H1 (cell line): ENCODE results near the gene ERFE. TPM values are rescaled to one million over a fixed set of nuclear protein-coding genes. Genes with fewer than 3 reads are reported as not detected.

ENCODE experiments used
- CTCF ChIA-PET: fragments of 300-600 bp; sonication (Branson Sonifier 250); formaldehyde crosslinking; loops from one replicate; lab custom pipeline; 2021; ENCODE audit not compliant: partially characterized antibody; lab: Charles Lee
- POLR2A ChIA-PET: fragments of 300-600 bp; sonication (Branson Sonifier 250); formaldehyde crosslinking; loops from one replicate; lab custom pipeline; 2021; ENCODE audit warnings: inconsistent platforms; ENCODE audit not compliant: partially characterized antibody; lab: Charles Lee
- DNase-seq, 2 experiments: peaks; one replicate each; pipeline versions ENCODE4 v3.0.0 to v3.0.0-alpha.2; 2010 to 2022; ENCODE audit warnings: low spot score in 2 of 2, low read depth in 1 of 2, mixed read lengths in 1 of 2
- FAIRE-seq: peaks from 2 replicates; lab custom pipeline; 2011; peaks lifted over from hg19 to GRCh38; lab: Jason Lieb, UNC
- H2AFZ ChIP-seq: 2 replicates; pipeline ENCODE4 v1.8.1; 2012; ENCODE audit warnings: low read length, inconsistent platforms
- H2AK5ac ChIP-seq: 2 replicates; pipeline ENCODE4 v1.6.1; 2013; ENCODE audit warnings: low read depth, low read length
- H2BK120ac ChIP-seq: replicated peaks from 2 replicates; pipeline ENCODE3; 2013; ENCODE audit warnings: low read depth, low read length, inconsistent platforms
- H2BK12ac ChIP-seq: 2 replicates; pipeline ENCODE4 v1.6.1; 2013; ENCODE audit warnings: low read depth, low read length
- H2BK15ac ChIP-seq: 2 replicates; pipeline ENCODE4 v1.6.1; 2013; ENCODE audit warnings: low read length
- H2BK20ac ChIP-seq: 2 replicates; pipeline ENCODE4 v1.6.1; 2013; ENCODE audit warnings: low read length
- H2BK5ac ChIP-seq: 2 replicates; pipeline ENCODE4 v1.6.1; 2013; ENCODE audit warnings: low read depth, low read length
- H3K14ac ChIP-seq: 2 replicates; pipeline ENCODE4 v1.6.1; 2013; ENCODE audit warnings: inconsistent platforms; ENCODE audit not compliant: insufficient read length
- H3K18ac ChIP-seq: 2 replicates; pipeline ENCODE4 v1.6.1; 2013; ENCODE audit warnings: low read length; ENCODE audit errors: extremely low read depth
- H3K23ac ChIP-seq: 2 replicates; pipeline ENCODE4 v1.6.1; 2013; ENCODE audit warnings: inconsistent platforms; ENCODE audit not compliant: insufficient read length
- H3K23me2 ChIP-seq: 2 replicates; pipeline ENCODE4 v1.6.1; 2013; ENCODE audit warnings: low read depth, low read length
- H3K27ac ChIP-seq: 2 replicates; pipeline ENCODE4 v1.6.1; 2011; ENCODE audit warnings: low read depth, low read length, inconsistent platforms
- H3K27me3 ChIP-seq, 4 experiments: replicated peaks in 1 of 4; 1 replicate in 1 of 4; 2 replicates in 3 of 4; pipeline versions ENCODE4 v1.6.1 to v1.8.1; 2011 to 2013; ENCODE audit warnings: low read length in 3 of 4, mild to moderate bottlenecking in 3 of 4, inconsistent platforms in 2 of 4, mixed read lengths in 2 of 4, moderate library complexity in 1 of 4; ENCODE audit not compliant: control insufficient read depth in 3 of 4, insufficient read depth in 3 of 4; ENCODE audit errors: extremely low read depth in 1 of 4
- H3K36me3 ChIP-seq, 4 experiments: 2 replicates each; pipeline versions ENCODE4 v1.6.1 to v1.8.1; 2011 to 2013; ENCODE audit warnings: mild to moderate bottlenecking in 4 of 4, low read length in 3 of 4, moderate library complexity in 2 of 4, control low read depth in 1 of 4, inconsistent platforms in 1 of 4; ENCODE audit not compliant: insufficient read depth in 4 of 4, control insufficient read depth in 2 of 4
- H3K4ac ChIP-seq: replicated peaks from 2 replicates; pipeline ENCODE3; 2013; ENCODE audit warnings: low read length, low read depth, mixed read lengths, inconsistent platforms; ENCODE audit not compliant: insufficient read length
- H3K4me1 ChIP-seq, 4 experiments: replicated peaks in 1 of 4; 1 replicate in 1 of 4; 2 replicates in 3 of 4; pipeline versions ENCODE4 v1.6.1 to v1.8.1; 2011 to 2013; ENCODE audit warnings: low read length in 3 of 4, inconsistent platforms in 2 of 4, mixed read lengths in 1 of 4; ENCODE audit not compliant: insufficient read depth in 4 of 4, control insufficient read depth in 3 of 4
- H3K4me2 ChIP-seq, 2 experiments: 2 replicates each; pipeline versions ENCODE4 v1.6.1 to v1.8.1; 2011 to 2013; ENCODE audit warnings: low read depth in 2 of 2, low read length in 2 of 2, control low read depth in 1 of 2, inconsistent platforms in 1 of 2, mild to moderate bottlenecking in 1 of 2; ENCODE audit not compliant: insufficient read depth in 1 of 2
- H3K4me3 ChIP-seq, 4 experiments: fragments of 200-600, 300-600 bp in 1 of 4; sonication (generic), shearing (Covaris generic), sonication (Bioruptor Twin) in 1 of 4; 2 replicates each; pipeline versions ENCODE4 v1.5.1 to v1.8.1; 2011 to 2016; ENCODE audit warnings: low read length in 4 of 4, low read depth in 3 of 4, control low read depth in 2 of 4, inconsistent platforms in 2 of 4, mild to moderate bottlenecking in 2 of 4, mixed read lengths in 1 of 4, moderate library complexity in 1 of 4; ENCODE audit not compliant: insufficient read depth in 2 of 4; ENCODE audit errors: extremely low read depth in 1 of 4
- H3K56ac ChIP-seq: replicated peaks from 2 replicates; pipeline ENCODE3; 2013; ENCODE audit warnings: low read depth, mild to moderate bottlenecking, mixed read lengths, low read length, inconsistent platforms; ENCODE audit not compliant: insufficient read length
- H3K79me1 ChIP-seq: 2 replicates; pipeline ENCODE4 v1.6.1; 2013; ENCODE audit warnings: low read depth, low read length, control low read depth
- H3K79me2 ChIP-seq, 2 experiments: 2 replicates each; pipeline versions ENCODE4 v1.6.1 to v1.8.1; 2012 to 2013; ENCODE audit warnings: low read length in 2 of 2, mild to moderate bottlenecking in 2 of 2, inconsistent platforms in 1 of 2; ENCODE audit not compliant: insufficient read depth in 2 of 2, control insufficient read depth in 1 of 2
- H3K9ac ChIP-seq, 4 experiments: replicated peaks in 1 of 4; 1 replicate in 1 of 4; 2 replicates in 3 of 4; pipeline versions ENCODE4 v1.6.1 to v1.8.1; 2011 to 2013; ENCODE audit warnings: low read depth in 3 of 4, low read length in 3 of 4, control low read depth in 2 of 4, mild to moderate bottlenecking in 2 of 4, moderate library complexity in 2 of 4, inconsistent platforms in 1 of 4; ENCODE audit errors: extremely low read depth in 1 of 4
- H3K9me3 ChIP-seq, 2 experiments: 2 replicates each; pipeline versions ENCODE4 v1.6.1 to v1.8.1; 2012 to 2013; ENCODE audit warnings: mild to moderate bottlenecking in 2 of 2, moderate library complexity in 2 of 2, control low read depth in 1 of 2, inconsistent platforms in 1 of 2, low read depth in 1 of 2, low read length in 1 of 2, mixed read lengths in 1 of 2; ENCODE audit not compliant: insufficient read depth in 2 of 2
- H4K20me1 ChIP-seq, 2 experiments: replicated peaks in 1 of 2; 2 replicates each; pipeline versions ENCODE3 to v1.8.1; 2011 to 2013; ENCODE audit warnings: inconsistent platforms in 2 of 2, low read length in 2 of 2, mild to moderate bottlenecking in 1 of 2; ENCODE audit not compliant: insufficient read depth in 2 of 2, control insufficient read depth in 1 of 2
- H4K5ac ChIP-seq: 2 replicates; pipeline ENCODE4 v1.6.1; 2013; ENCODE audit warnings: low read length, low read depth, mixed read lengths, inconsistent platforms; ENCODE audit not compliant: insufficient read length
- H4K8ac ChIP-seq: 2 replicates; pipeline ENCODE4 v1.8.0; 2013; ENCODE audit warnings: mild to moderate bottlenecking, moderate library complexity, low read length, inconsistent platforms; ENCODE audit not compliant: insufficient read depth; ENCODE audit errors: extremely low read depth
- H4K91ac ChIP-seq: replicated peaks from 2 replicates; pipeline ENCODE3; 2013; ENCODE audit warnings: low read length, mixed read lengths, inconsistent platforms; ENCODE audit not compliant: insufficient read length
- CEBPB ChIP-seq: IDR thresholded peaks from 2 replicates; pipeline ENCODE4 v1.6.1; 2012; ENCODE audit warnings: low read depth, low read length
- EGR1 ChIP-seq: IDR thresholded peaks from 2 replicates; pipeline ENCODE4 v1.6.1; 2011; ENCODE audit warnings: low read depth, low read length, borderline replicate concordance
- HDAC2 ChIP-seq, 2 experiments: fragments of 300-600 bp in 1 of 2; sonication (generic) in 1 of 2; IDR thresholded peaks; 2 replicates each; pipeline ENCODE4 v1.6.1; 2011 to 2012; ENCODE audit warnings: low read depth in 2 of 2, low read length in 2 of 2, mild to moderate bottlenecking in 2 of 2, moderate library complexity in 2 of 2, borderline replicate concordance in 1 of 2, inconsistent platforms in 1 of 2
- JUND ChIP-seq: IDR thresholded peaks from 2 replicates; pipeline ENCODE4 v1.6.1; 2011; ENCODE audit warnings: mild to moderate bottlenecking, improper control_type of control experiment, low read length
- NRF1 ChIP-seq: IDR thresholded peaks from 2 replicates; pipeline ENCODE4 v1.6.1; 2011; ENCODE audit warnings: mild to moderate bottlenecking, low read depth, low read length, improper control_type of control experiment
- POLR2A ChIP-seq, 2 experiments: IDR thresholded peaks; 1 replicate in 1 of 2; 2 replicates in 1 of 2; pipeline ENCODE4 v1.6.1; 2011; ENCODE audit warnings: low read depth in 2 of 2, low read length in 2 of 2, mild to moderate bottlenecking in 2 of 2; ENCODE audit errors: control extremely low read depth in 1 of 2
- POU5F1 ChIP-seq: IDR thresholded peaks from 2 replicates; pipeline ENCODE4 v1.6.1; 2011; ENCODE audit warnings: low read depth, mild to moderate bottlenecking, low read length, moderate library complexity
- RFX5 ChIP-seq: IDR thresholded peaks from 2 replicates; pipeline ENCODE4 v1.6.1; 2011; ENCODE audit warnings: low read depth, low read length, improper control_type of control experiment, borderline replicate concordance
- RXRA ChIP-seq: IDR thresholded peaks from 2 replicates; pipeline ENCODE4 v1.6.1; 2011; ENCODE audit warnings: low read depth, mild to moderate bottlenecking, low read length, moderate library complexity; ENCODE audit not compliant: insufficient read depth
- SIN3A ChIP-seq, 2 experiments: IDR thresholded peaks in 1 of 2; conservative IDR thresholded peaks in 1 of 2; 2 replicates each; pipeline ENCODE4 v1.6.1; 2011 to 2012; ENCODE audit warnings: low read length in 2 of 2, improper control_type of control experiment in 1 of 2, low read depth in 1 of 2, mild to moderate bottlenecking in 1 of 2
- SRF ChIP-seq: IDR thresholded peaks from 2 replicates; pipeline ENCODE4 v1.6.1; 2011; ENCODE audit warnings: mild to moderate bottlenecking, low read depth, low read length, moderate library complexity
- TAF1 ChIP-seq: IDR thresholded peaks from 2 replicates; pipeline ENCODE4 v1.6.1; 2011; ENCODE audit warnings: mild to moderate bottlenecking, low read depth, low read length
- TCF12 ChIP-seq: IDR thresholded peaks from 2 replicates; pipeline ENCODE4 v1.6.1; 2011; ENCODE audit warnings: low read depth, mild to moderate bottlenecking, low read length
- WGBS, 2 experiments: shearing (Covaris generic) in 1 of 2; methylation state at CpG; one replicate each; pipeline versions ENCODE4 v1.1.6 to v1.1.7; 2013 to 2015; ENCODE audit warnings: low lambda C conversion rate in 2 of 2, mixed read lengths in 2 of 2, inconsistent platforms in 1 of 2, low coverage in 1 of 2, missing lambda C conversion rate in 1 of 2; ENCODE audit not compliant: insufficient replicate concordance in 2 of 2, insufficient coverage in 1 of 2, insufficient read length in 1 of 2; ENCODE audit errors: extremely low coverage in 1 of 2, missing lambda C conversion rate in 1 of 2; 5-methylcytosine and 5-hydroxymethylcytosine counted together
- polyA plus RNA-seq, 7 experiments: library from polyadenylated mRNA; depleted of rRNA in 3 of 7; stranded (reverse) in 5 of 7; unstranded in 2 of 7; fragments of >200 nt in 5 of 7; fragments of 200-250 nt in 2 of 7; gene quantifications; 1 replicate in 5 of 7; 2 replicates in 1 of 7; 4 replicates in 1 of 7; pipeline versions ENCODE4 v1.2.1 to v1.2.3, GENCODE V29; 2011 to 2013; ENCODE audit warnings: missing spikeins in 2 of 7, mixed read lengths in 2 of 7
- total RNA-seq: library from RNA; stranded (reverse); fragmentation: NEBNext Ultra II Directional; extraction: Animal tissue kit (Norgen Biotek cat#: 25700); gene quantifications from 2 replicates; pipeline ENCODE4 v1.2.1, GENCODE V29; 2021
- TF ChIP-seq, protein P1 (sequence below): IDR thresholded peaks from 2 replicates; pipeline ENCODE4 v1.6.1; 2011; ENCODE audit warnings: low read length, improper control_type of control experiment

Gene ERFE
- total and polyA plus RNA-seq, 2 of the 8 experiments (the other 6 are each of a cell fraction or from before 2014, with no cell fraction given) = 2.5 to 3.6 TPM

DNA sequence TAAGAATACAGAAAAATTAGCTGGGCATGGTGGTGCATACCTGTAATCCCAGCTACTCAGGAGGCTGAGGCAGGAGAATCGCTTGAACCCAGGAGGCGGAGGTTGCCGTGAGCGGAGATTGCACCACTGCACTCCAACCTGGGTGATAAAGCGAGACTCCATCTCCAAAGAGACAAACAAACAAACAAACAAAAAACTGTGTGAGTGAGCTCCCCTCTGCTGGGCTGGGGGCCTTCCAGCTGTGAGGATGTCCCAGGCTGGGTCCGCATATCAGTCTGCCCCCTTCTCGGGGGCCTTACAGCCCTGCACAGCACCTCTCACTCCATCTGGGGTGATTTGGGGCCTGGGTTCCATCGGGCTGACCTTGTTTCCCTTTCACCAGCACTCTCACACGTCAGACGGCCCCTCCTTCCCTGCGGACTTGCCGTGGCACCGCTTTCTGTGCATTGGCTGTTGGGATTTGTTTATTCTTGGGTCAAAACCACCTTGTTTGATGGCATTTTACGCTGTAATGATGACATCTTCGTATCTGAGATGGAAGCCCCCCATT lies 23.1 kb upstream of the ERFE start:
- H4K20me1 ChIP-seq = peaks cover 0 to 1% of the 10 kb centered on the region in 2 experiments
- no peaks in the 10 kb centered on the region for H3K23me2 ChIP-seq
- no peak overlapping the region for H3K4me2 ChIP-seq
- H2BK15ac ChIP-seq = no peak overlapping the region
- no peak overlapping the region for H3K27ac ChIP-seq
- no peak for FAIRE-seq
- H2BK12ac ChIP-seq = no peak overlapping the region
- no peak overlapping the region for H3K23ac ChIP-seq
- H3K14ac ChIP-seq = no peak overlapping the region
- POLR2A ChIA-PET = no interaction called here
- no peak overlapping the region for H3K4ac ChIP-seq
- no peak overlapping the region for H2BK120ac ChIP-seq
- no peaks in the 10 kb centered on the region for H3K4me1 ChIP-seq
- no peak overlapping the region for H4K8ac ChIP-seq
- no peak overlapping the region for H3K56ac ChIP-seq
- H4K5ac ChIP-seq = no peak overlapping the region
- WGBS, 2 experiments = 87% methylated on average over 15 of the region's 15 CpGs; no CpG with 5 or more reads in 1 of the 2 experiments
- no peaks in the 10 kb centered on the region for H3K79me1 ChIP-seq
- H2AFZ ChIP-seq = no peak overlapping the region
- no peak overlapping the region for H2AK5ac ChIP-seq
- H4K91ac ChIP-seq = no peak overlapping the region
- no peak overlapping the region for H2BK20ac ChIP-seq
- H3K9ac ChIP-seq = no peak overlapping the region
- H2BK5ac ChIP-seq = no peak overlapping the region
- DNase-seq = no peak
- H3K27me3 ChIP-seq = no peaks in the 10 kb centered on the region
- no peaks in the 10 kb centered on the region for H3K79me2 ChIP-seq
- no peak overlapping the region for H3K18ac ChIP-seq
- no peaks in the 10 kb centered on the region for H3K36me3 ChIP-seq
- H3K9me3 ChIP-seq = no peaks in the 10 kb centered on the region
- no peak overlapping the region for H3K4me3 ChIP-seq
- CTCF ChIA-PET = interaction anchor here (0.7 to 3.1 kb wide), 4 partner anchors 16 to 1641 kb away, joined by 3 to 24 read pairs (median 5); no protein-coding TSS in a partner anchor
- no peak for TF ChIP-seq SIN3A (conservative IDR thresholded peaks at IDR 0.05 in 1 of 2, IDR thresholded peaks at IDR 0.05 in 1 of 2; ENCODE audit: low read depth in 1 of 2, low read length in 2 of 2)
- TF ChIP-seq RFX5 = no peak
- no peak for TF ChIP-seq RXRA
- no peak for TF ChIP-seq POLR2A (IDR thresholded peaks at IDR 0.05; ENCODE audit: control extremely low read depth in 1 of 2, low read depth in 2 of 2, low read length in 2 of 2)
- TF ChIP-seq HDAC2 (IDR thresholded peaks at IDR 0.05; ENCODE audit: borderline replicate concordance in 1 of 2, low read depth in 2 of 2, low read length in 2 of 2) = no peak
- TF ChIP-seq POU5F1 = no peak
- no peak for TF ChIP-seq CEBPB
- no peak for TF ChIP-seq JUND
- TF ChIP-seq TAF1 = no peak
- no peak for TF ChIP-seq EGR1
- TF ChIP-seq, protein P1, sequence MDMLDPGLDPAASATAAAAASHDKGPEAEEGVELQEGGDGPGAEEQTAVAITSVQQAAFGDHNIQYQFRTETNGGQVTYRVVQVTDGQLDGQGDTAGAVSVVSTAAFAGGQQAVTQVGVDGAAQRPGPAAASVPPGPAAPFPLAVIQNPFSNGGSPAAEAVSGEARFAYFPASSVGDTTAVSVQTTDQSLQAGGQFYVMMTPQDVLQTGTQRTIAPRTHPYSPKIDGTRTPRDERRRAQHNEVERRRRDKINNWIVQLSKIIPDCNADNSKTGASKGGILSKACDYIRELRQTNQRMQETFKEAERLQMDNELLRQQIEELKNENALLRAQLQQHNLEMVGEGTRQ = no peak
- no peak for TF ChIP-seq TCF12
- TF ChIP-seq NRF1 = no peak
- TF ChIP-seq SRF = no peak
